CD4-positive, alpha-beta memory T cell (primary cell): ENCODE results near the gene DIAPH2. TPM values are rescaled to one million over a fixed set of nuclear protein-coding genes. Genes with fewer than 3 reads are reported as not detected.

Experiments used
- CTCF ChIA-PET: fragments of 350-600 bp; sonication (Branson Sonifier 250); formaldehyde crosslinking; loops from one replicate; lab custom pipeline; 2021; ENCODE audit warnings: inconsistent platforms; ENCODE audit not compliant: partially characterized antibody; lab: Charles Lee
- POLR2A ChIA-PET: fragments of 350-600 bp; sonication (Branson Sonifier 250); formaldehyde crosslinking; loops from one replicate; lab custom pipeline; 2021; ENCODE audit not compliant: partially characterized antibody; lab: Charles Lee
- DNase-seq, 5 donors: peaks; one replicate each; pipeline versions ENCODE4 v3.0.0 to v3.0.0-alpha.2; 2020 to 2022; ENCODE audit warnings: mixed read lengths in 1 of 5
- H3K27ac ChIP-seq: one replicate; pipeline ENCODE4 v1.7.0; 2013; ENCODE audit warnings: low read depth, low read length
- H3K27me3 ChIP-seq: 2 replicates; pipeline ENCODE4 v1.7.0; 2013; ENCODE audit warnings: mild to moderate bottlenecking, low read length, moderate library complexity; ENCODE audit not compliant: insufficient read depth
- H3K36me3 ChIP-seq: 2 replicates; pipeline ENCODE4 v1.7.0; 2013; ENCODE audit warnings: mild to moderate bottlenecking, low read length, moderate library complexity; ENCODE audit not compliant: insufficient read depth
- H3K4me1 ChIP-seq: 2 replicates; pipeline ENCODE4 v1.7.0; 2013; ENCODE audit warnings: mild to moderate bottlenecking, low read length, moderate library complexity; ENCODE audit not compliant: insufficient read depth
- H3K4me3 ChIP-seq, 2 donors: one replicate each; pipeline ENCODE4 v1.7.0; 2013; ENCODE audit warnings: low read length in 2 of 2, mild to moderate bottlenecking in 1 of 2
- H3K9me3 ChIP-seq, 2 donors: one replicate each; pipeline ENCODE4 v1.7.0; 2013; ENCODE audit warnings: low read length in 2 of 2, control low read depth in 1 of 2; ENCODE audit not compliant: control insufficient read depth in 1 of 2
- H3K27ac Mint-ChIP-seq, 7 donors: one replicate each; pipeline ENCODE4 v1.8.0; 2020 to 2021; ENCODE audit warnings: mixed read lengths in 7 of 7, mild to moderate bottlenecking in 6 of 7, inconsistent platforms in 3 of 7, moderate library complexity in 3 of 7
- H3K27me3 Mint-ChIP-seq, 2 donors: one replicate each; pipeline ENCODE4 v1.8.0; 2020 to 2021; ENCODE audit warnings: mixed read lengths in 2 of 2
- H3K36me3 Mint-ChIP-seq, 2 donors: one replicate each; pipeline ENCODE4 v1.8.0; 2020 to 2021; ENCODE audit warnings: mixed read lengths in 2 of 2, inconsistent platforms in 1 of 2, mild to moderate bottlenecking in 1 of 2
- H3K4me1 Mint-ChIP-seq, 4 donors: one replicate each; pipeline ENCODE4 v1.8.0; 2020 to 2021; ENCODE audit warnings: mixed read lengths in 4 of 4, mild to moderate bottlenecking in 1 of 4
- H3K4me3 Mint-ChIP-seq, 8 donors: one replicate each; pipeline ENCODE4 v1.8.0; 2020 to 2021; ENCODE audit warnings: mixed read lengths in 8 of 8, mild to moderate bottlenecking in 7 of 8, moderate library complexity in 6 of 8, inconsistent platforms in 3 of 8
- H3K9me3 Mint-ChIP-seq, 8 donors: one replicate each; pipeline ENCODE4 v1.8.0; 2020 to 2021; ENCODE audit warnings: mixed read lengths in 8 of 8, mild to moderate bottlenecking in 5 of 8, inconsistent platforms in 3 of 8, moderate library complexity in 1 of 8
- intact Hi-C: fragments of 100-400 bp; cut with micrococcal nuclease; formaldehyde crosslinking; loops from one replicate; pipeline ENCODE4 v1.15.1; 2023
- polyA plus RNA-seq, 2 donors: library from polyadenylated mRNA; unstranded; fragments of 300-500 nt; fragmentation: Illumina TruSeq; gene quantifications; one replicate each; pipeline ENCODE4 v1.2.3, GENCODE V29; 2021
- total RNA-seq, 2 experiments: library from RNA; stranded (reverse); gene quantifications; one replicate each; pipeline ENCODE4 v1.2.3, GENCODE V29; 2021

Gene DIAPH2
- total and polyA plus RNA-seq, 4 experiments from 2014 or later = 9.6 to 13.8 (median 11.6) TPM

DNA sequence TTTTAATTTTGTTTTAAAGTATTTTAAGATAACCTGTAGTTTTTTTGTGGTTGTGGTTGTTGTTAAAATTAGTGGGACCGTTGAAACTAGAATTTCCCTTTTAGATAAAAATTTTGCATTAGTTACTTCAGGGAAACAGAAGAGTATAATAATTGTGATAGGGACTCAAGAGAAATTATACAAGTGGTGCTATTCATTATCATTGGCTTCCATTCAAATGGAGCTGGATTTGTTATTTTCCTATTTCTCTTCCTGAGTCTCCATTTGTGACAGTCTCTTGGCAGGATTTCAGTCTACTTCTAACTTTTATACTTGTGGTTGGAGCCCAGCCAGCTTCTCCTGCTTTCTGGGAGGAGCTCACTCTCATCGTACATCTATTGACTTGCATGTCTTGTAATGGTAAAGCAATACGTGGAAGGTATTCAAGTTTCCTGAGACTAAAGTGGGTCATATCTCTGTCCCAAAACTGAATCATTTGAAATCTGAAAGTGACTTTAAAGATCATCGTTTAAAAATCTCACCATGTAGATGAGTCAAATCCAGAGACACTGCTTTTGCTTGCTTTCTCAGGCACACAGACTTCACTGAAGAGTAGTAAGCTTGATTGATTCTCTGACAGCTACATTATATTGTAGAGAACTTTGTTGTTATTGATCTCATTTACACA lies 354.9 kb downstream of the DIAPH2 start:
- Mint-ChIP-seq H3K36me3 (no peaks in the 10 kb centered on the region), H3K4me3 (no peak overlapping the region), H3K9me3 (peaks cover 0 to 7% (median 0%) of the 10 kb centered on the region in 8 donors), H3K27ac (no peak overlapping the region), H3K27me3 (no peaks in the 10 kb centered on the region), H3K4me1 (peaks cover 0 to 4% (median 1%) of the 10 kb centered on the region in 4 donors)
- intact Hi-C loops = no loop called here
- no peak overlapping the region for H3K27ac ChIP-seq
- no peak overlapping the region for H3K4me3 ChIP-seq
- H3K36me3 ChIP-seq = no peaks in the 10 kb centered on the region
- no peaks in the 10 kb centered on the region for H3K9me3 ChIP-seq
- H3K4me1 ChIP-seq = no peaks in the 10 kb centered on the region
- ChIA-PET CTCF (no interaction called here), POLR2A (no interaction called here)
- no peaks in the 10 kb centered on the region for H3K27me3 ChIP-seq
- no peak for DNase-seq

DNA sequence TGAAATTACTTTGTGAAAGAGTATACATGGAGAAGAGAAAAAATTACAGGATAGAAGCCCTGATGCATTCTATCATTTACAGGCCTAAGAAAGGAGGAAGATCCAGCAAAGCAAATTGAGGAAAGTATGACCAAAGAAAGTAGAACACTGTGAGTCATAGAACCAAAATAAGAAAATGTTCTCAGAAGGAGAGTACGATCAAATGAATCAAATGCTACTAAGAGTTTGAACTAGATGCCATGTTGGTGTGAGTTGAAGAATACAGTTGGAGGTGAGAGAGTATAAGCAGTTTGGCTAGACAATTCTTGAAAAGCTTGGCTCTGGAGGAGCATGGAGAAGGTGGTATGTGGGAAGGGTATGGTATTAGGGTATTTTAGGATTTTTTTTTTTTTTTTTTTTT lies 360.8 kb downstream of the DIAPH2 start:
- Mint-ChIP-seq H3K27ac (no peak overlapping the region), H3K36me3 (no peaks in the 10 kb centered on the region), H3K4me1 (no peaks in the 10 kb centered on the region), H3K9me3 (no peaks in the 10 kb centered on the region), H3K4me3 (no peak overlapping the region), H3K27me3 (no peaks in the 10 kb centered on the region)
- POLR2A ChIA-PET = no interaction called here
- no peak overlapping the region for H3K4me3 ChIP-seq
- no peak overlapping the region for H3K27ac ChIP-seq
- no peaks in the 10 kb centered on the region for H3K4me1 ChIP-seq
- CTCF ChIA-PET = no interaction called here
- H3K27me3 ChIP-seq = no peaks in the 10 kb centered on the region
- intact Hi-C loops = no loop called here
- DNase-seq = no peak
- no peaks in the 10 kb centered on the region for H3K36me3 ChIP-seq
- no peaks in the 10 kb centered on the region for H3K9me3 ChIP-seq

DNA sequence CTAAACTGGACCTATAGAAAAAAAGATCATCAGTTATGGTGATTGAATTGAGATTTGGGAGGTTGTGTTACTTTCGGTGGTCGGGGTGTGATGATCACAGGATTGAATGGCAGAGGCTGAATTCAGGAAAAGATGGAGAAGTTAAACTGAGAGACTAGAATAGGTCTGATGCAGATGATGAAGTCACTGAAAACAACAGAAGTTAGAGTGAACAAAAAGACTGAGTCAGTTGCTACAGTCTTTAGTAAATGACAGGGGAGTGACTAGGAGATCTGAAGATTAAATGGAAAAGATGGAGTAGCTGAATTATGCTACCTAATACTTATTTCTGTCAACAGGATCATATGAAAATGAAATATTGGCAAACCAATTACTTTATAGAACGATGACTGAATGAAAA lies 362.2 kb downstream of the DIAPH2 start:
- no peaks in the 10 kb centered on the region for H3K4me1 Mint-ChIP-seq

DNA sequence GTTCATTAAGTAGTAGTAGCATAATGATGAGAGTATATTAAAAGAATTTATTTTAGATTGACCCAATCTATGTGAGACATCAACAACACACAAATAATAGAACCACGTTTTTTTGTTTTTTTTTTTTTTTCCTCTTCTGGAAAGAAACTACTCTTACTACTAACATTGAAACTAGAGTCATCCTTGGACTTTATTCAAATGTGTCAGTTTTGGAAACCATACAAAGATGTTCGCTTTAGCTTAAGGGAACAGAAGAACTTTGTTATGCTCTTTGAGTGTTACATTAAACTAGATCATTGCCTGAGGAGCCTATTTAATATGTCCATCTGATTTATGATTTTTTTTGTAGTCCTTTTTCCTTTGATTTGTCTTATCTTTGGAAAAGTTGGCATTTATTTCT lies 365.8 kb downstream of the DIAPH2 start:
- H3K4me3 Mint-ChIP-seq = no peak overlapping the region
- H3K36me3 Mint-ChIP-seq = no peaks in the 10 kb centered on the region
- no peaks in the 10 kb centered on the region for H3K9me3 Mint-ChIP-seq
- no peak for DNase-seq
- ChIA-PET CTCF (no interaction called here), POLR2A (no interaction called here)
- no peaks in the 10 kb centered on the region for H3K27me3 ChIP-seq
- H3K9me3 ChIP-seq = no peaks in the 10 kb centered on the region
- no peak overlapping the region for H3K4me3 ChIP-seq
- H3K4me1 ChIP-seq = no peaks in the 10 kb centered on the region
- intact Hi-C loops = no loop called here
- H3K27ac ChIP-seq = no peak overlapping the region
- no peaks in the 10 kb centered on the region for H3K4me1 Mint-ChIP-seq
- no peak overlapping the region for H3K27ac Mint-ChIP-seq
- no peaks in the 10 kb centered on the region for H3K27me3 Mint-ChIP-seq
- H3K36me3 ChIP-seq = no peaks in the 10 kb centered on the region

More for the DNA sequence above, 362.2 kb downstream of the DIAPH2 start:
- Histone ChIP-seq H3K36me3 (no peaks in the 10 kb centered on the region), H3K4me3 (no peak overlapping the region), H3K9me3 (no peaks in the 10 kb centered on the region), H3K27me3 (no peaks in the 10 kb centered on the region), H3K27ac (no peak overlapping the region), H3K4me1 (no peaks in the 10 kb centered on the region)
- Mint-ChIP-seq H3K4me3 (no peak overlapping the region), H3K27ac (no peak overlapping the region), H3K27me3 (no peaks in the 10 kb centered on the region), H3K36me3 (no peaks in the 10 kb centered on the region), H3K9me3 (no peaks in the 10 kb centered on the region)
- POLR2A ChIA-PET = no interaction called here
- intact Hi-C loops = no loop called here
- no peak for DNase-seq
- CTCF ChIA-PET = no interaction called here

DNA sequence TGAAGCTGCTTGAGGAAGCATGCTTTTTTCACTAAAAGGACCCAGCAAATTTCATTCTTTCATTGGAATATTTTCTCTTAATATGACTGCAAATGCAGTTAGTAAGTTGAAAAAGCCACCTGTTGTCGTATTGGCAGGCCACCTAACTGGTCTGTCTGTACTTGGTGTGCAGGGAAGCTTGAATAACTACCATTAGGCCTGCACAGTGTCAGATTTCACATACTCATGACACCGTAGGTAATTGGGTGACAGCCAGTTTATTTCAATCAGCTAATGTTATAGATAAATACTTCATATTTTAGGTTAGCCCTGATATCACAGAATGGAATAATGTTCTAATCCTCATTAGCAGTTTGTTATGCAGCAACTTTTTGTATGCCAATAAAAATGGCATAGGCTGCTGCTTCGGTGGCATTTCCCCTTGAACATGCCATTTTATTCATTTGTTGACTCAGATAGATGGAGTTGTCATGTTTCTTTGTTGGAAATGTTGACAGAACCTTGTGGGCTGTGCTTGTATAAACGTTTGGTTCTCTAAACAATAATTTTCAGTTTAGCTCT lies 372.8 kb downstream of the DIAPH2 start:
- Histone ChIP-seq H3K9me3 (no peaks in the 10 kb centered on the region), H3K4me1 (no peaks in the 10 kb centered on the region), H3K27ac (no peak overlapping the region), H3K4me3 (no peak overlapping the region), H3K36me3 (no peaks in the 10 kb centered on the region), H3K27me3 (no peaks in the 10 kb centered on the region)
- H3K4me3 Mint-ChIP-seq = no peak overlapping the region
- H3K27ac Mint-ChIP-seq = no peak overlapping the region
- ChIA-PET CTCF (no interaction called here), POLR2A (no interaction called here)
- peaks cover 0 to 4% (median 0%) of the 10 kb centered on the region in 4 donors for H3K4me1 Mint-ChIP-seq
- intact Hi-C loops = no loop called here
- peaks cover 0 to 3% of the 10 kb centered on the region in 2 donors for H3K36me3 Mint-ChIP-seq
- no peaks in the 10 kb centered on the region for H3K9me3 Mint-ChIP-seq
- no peak for DNase-seq
- H3K27me3 Mint-ChIP-seq = no peaks in the 10 kb centered on the region

DNA sequence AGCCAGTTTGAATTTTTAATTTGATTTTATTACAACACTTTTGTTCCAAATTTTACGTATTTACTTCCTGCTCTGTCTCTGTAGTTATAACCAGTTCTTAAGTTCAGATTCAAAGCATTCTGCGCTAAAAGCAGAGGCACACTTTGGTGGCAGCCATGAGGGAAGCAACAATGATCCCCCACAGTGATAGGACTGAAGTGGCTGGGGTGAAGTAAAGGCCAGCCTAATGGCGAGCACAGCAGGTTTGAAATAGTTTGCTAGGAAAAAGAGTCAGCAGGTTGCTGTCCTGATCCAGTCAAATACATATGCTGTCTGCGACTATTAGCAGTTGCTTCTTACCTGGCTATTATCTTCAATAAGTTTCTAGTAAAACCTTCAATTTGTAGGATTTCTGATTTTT lies 375.4 kb downstream of the DIAPH2 start:
- Mint-ChIP-seq H3K9me3 (no peaks in the 10 kb centered on the region), H3K4me1 (peaks cover 0 to 5% (median 2%) of the 10 kb centered on the region in 4 donors), H3K27me3 (no peaks in the 10 kb centered on the region), H3K27ac (no peak overlapping the region), H3K36me3 (peaks cover 0 to 4% of the 10 kb centered on the region in 2 donors), H3K4me3 (no peak overlapping the region)
- no peak overlapping the region for H3K4me3 ChIP-seq
- H3K27ac ChIP-seq = no peak overlapping the region
- H3K36me3 ChIP-seq = no peaks in the 10 kb centered on the region
- ChIA-PET POLR2A (no interaction called here), CTCF (no interaction called here)
- H3K9me3 ChIP-seq = no peaks in the 10 kb centered on the region
- no peaks in the 10 kb centered on the region for H3K27me3 ChIP-seq
- intact Hi-C loops = no loop called here
- DNase-seq = no peak
- H3K4me1 ChIP-seq = no peaks in the 10 kb centered on the region

DNA sequence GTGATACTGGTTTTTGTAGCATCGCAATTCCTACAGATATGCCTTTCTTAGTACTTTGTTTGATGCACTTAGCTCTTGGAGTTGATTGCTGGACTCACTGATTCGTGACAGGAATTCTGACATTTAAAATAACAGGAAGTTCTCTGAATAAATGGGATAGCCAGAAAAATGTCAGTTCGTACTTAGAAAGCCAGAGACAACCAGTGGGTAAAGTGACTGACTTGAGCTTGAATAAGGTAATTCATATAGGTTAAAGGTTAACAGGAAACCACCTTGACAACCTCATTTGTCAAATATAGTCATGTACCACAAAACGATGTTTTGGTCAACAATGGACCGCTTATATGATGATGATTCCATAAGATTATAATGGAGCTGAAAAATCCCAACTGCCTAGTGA lies 380.4 kb downstream of the DIAPH2 start:
- Mint-ChIP-seq H3K27ac (no peak overlapping the region), H3K4me1 (peaks cover 0 to 5% (median 2%) of the 10 kb centered on the region in 4 donors), H3K4me3 (no peak overlapping the region), H3K36me3 (peaks cover 0 to 4% of the 10 kb centered on the region in 2 donors), H3K9me3 (no peaks in the 10 kb centered on the region), H3K27me3 (no peaks in the 10 kb centered on the region)
- no peak for DNase-seq
- Histone ChIP-seq H3K27me3 (no peaks in the 10 kb centered on the region), H3K4me3 (no peak overlapping the region), H3K27ac (no peak overlapping the region), H3K36me3 (no peaks in the 10 kb centered on the region), H3K9me3 (no peaks in the 10 kb centered on the region), H3K4me1 (no peaks in the 10 kb centered on the region)
- POLR2A ChIA-PET = no interaction called here
- CTCF ChIA-PET = interaction anchor here (1.0 kb wide), 1 partner anchor 35 kb away, joined by 3 read pairs; no protein-coding TSS in a partner anchor
- intact Hi-C loops = no loop called here
